ENCODE results near the gene SELE. TPM values are rescaled to one million over a fixed set of nuclear protein-coding genes. Genes with fewer than 3 reads are reported as not detected.
"Not testable (repeated sequence)": the region's sequence is repeated elsewhere in the genome, so short reads cannot be mapped to it uniquely, and the experiment has no call there.

SELE gene
- total and polyA plus RNA-seq, 2 of the 4 experiments (the other 2 are of a cell fraction): not detected

- H3K23ac ChIP-seq (ENCODE audit: low read depth, low read length); H3K14ac ChIP-seq (replicated peaks; ENCODE audit: low read depth, low read length); H3K9me3 ChIP-seq (ENCODE audit: control insufficient read depth, insufficient read depth, low read length); H2BK5ac ChIP-seq (ENCODE audit: low read depth, low read length, poor library complexity, severe bottlenecking); H3K27ac ChIP-seq (ENCODE audit: insufficient read depth, low read length); POLR2A ChIA-PET (ENCODE audit: unreplicated experiment); H4K91ac ChIP-seq (ENCODE audit: insufficient read depth, low read depth, low read length); ATAC-seq (ENCODE audit: low read depth); H3K9ac ChIP-seq (ENCODE audit: low read depth, low read length); H3K27me3 ChIP-seq (ENCODE audit: control insufficient read depth, insufficient read depth, low read length); H3K56ac ChIP-seq (ENCODE audit: extremely low read depth, insufficient read depth, low read length); H2BK15ac ChIP-seq (ENCODE audit: low read depth, low read length); H3K4me3 ChIP-seq (ENCODE audit: insufficient read depth, low read depth, low read length); H2BK120ac ChIP-seq (ENCODE audit: low read depth, low read length); H3K4me1 ChIP-seq (ENCODE audit: control insufficient read depth, insufficient read depth, low read length); H4K8ac ChIP-seq (ENCODE audit: low read depth in 2 of 2, low read length in 2 of 2); DNase-seq; H3K18ac ChIP-seq (ENCODE audit: low read depth, low read length); H4K20me1 ChIP-seq (ENCODE audit: insufficient read depth, low read length); H2AFZ ChIP-seq (replicated peaks; ENCODE audit: low read length, poor library complexity); H3K36me3 ChIP-seq (ENCODE audit: control insufficient read depth, insufficient read depth, low read length); H2AK5ac ChIP-seq (ENCODE audit: low read depth, low read length); H3K9me1 ChIP-seq (ENCODE audit: insufficient read depth, low read length); H2AK9ac ChIP-seq (replicated peaks; ENCODE audit: low read depth, low read length, poor library complexity); H3K4me2 ChIP-seq (ENCODE audit: low read depth, low read length); in situ Hi-C loops (cut with MboI; ENCODE audit: low sequenced_read_pairs); BruUV-seq (replicated peaks); dilution Hi-C loops (cut with HindIII; ENCODE audit: low sequenced_read_pairs, unreplicated experiment); H3K79me1 ChIP-seq (ENCODE audit: low read depth in 1 of 2, low read length in 2 of 2); CTCF ChIA-PET; H2BK20ac ChIP-seq (ENCODE audit: low read depth, low read length); H3K4ac ChIP-seq (ENCODE audit: low read depth, low read length); intact Hi-C loops (cut with micrococcal nuclease); H4K5ac ChIP-seq (ENCODE audit: low read depth, low read length): not testable (repeated sequence)
- WGBS, 2 experiments (ENCODE audit: extremely low coverage in 2 of 2, insufficient read length in 1 of 2): no CpG with 5 or more reads among the region's 5 CpGs
Observed at GRCh38 chr1:169688377-169688776, 45.5 kb downstream of the SELE start.

All from IMR-90 (cell line).